K562 (cell line): ENCODE measurements around the gene MIDN. TPM values are rescaled to one million over a fixed set of nuclear protein-coding genes. Genes with fewer than 3 reads are reported as not detected.

Source experiments
- ATAC-seq: fragments of 200-7000 bp; cut with Tn5 transposase; 3 replicates; pipeline ENCODE4 v1.9.1; 2020; ENCODE audit warnings: moderate library complexity
- BruUV-seq: library from RNA; stranded (reverse); fragments of 400-500 nt; replicated peaks from 2 replicates; lab custom pipeline; 2021; lab: Mats Ljungman, UMichigan
- CTCF ChIA-PET: fragments of 300-600 bp; formaldehyde crosslinking; extraction: SDS; loops from one replicate; lab custom pipeline; 2021; ENCODE audit warnings: low intra/inter-chr PET ratio; lab: Yijun Ruan, JAX
- POLR2A ChIA-PET: fragments of 300-600, 350-650 bp; sonication (Branson Sonifier 250); formaldehyde crosslinking; extraction: SDS; loops from one replicate; lab custom pipeline; 2021; ENCODE audit warnings: antibody characterized with exemption, inconsistent platforms; lab: Yijun Ruan, JAX
- DNase-seq, 4 experiments: peaks; one replicate each; pipeline versions ENCODE4 v3.0.0 to v3.0.0-alpha.2; 2011 to 2018; ENCODE audit warnings: low spot score in 3 of 4, mixed read lengths in 3 of 4; ENCODE audit errors: extremely low read depth in 1 of 4
- FAIRE-seq: peaks from 2 replicates; lab custom pipeline; 2011; peaks lifted over from hg19 to GRCh38; lab: Jason Lieb, UNC
- H2AFZ ChIP-seq: 2 replicates; pipeline ENCODE4 v1.6.0; 2011; ENCODE audit warnings: low read depth, low read length, control low read depth, inconsistent platforms
- H3K27ac ChIP-seq: fragments of 200-600 bp; 3 replicates; pipeline ENCODE4 v1.8.0; 2011; ENCODE audit warnings: low read depth, mild to moderate bottlenecking, control low read depth, inconsistent platforms, low read length, moderate library complexity, mixed read lengths; ENCODE audit errors: extremely low read depth
- H3K27me3 ChIP-seq, 2 experiments: fragments of 300-600 bp in 1 of 2; 2 replicates in 1 of 2; 3 replicates in 1 of 2; pipeline versions ENCODE4 v1.6.0 to v1.8.0; 2011; ENCODE audit warnings: inconsistent platforms in 2 of 2, low read length in 2 of 2, mild to moderate bottlenecking in 1 of 2, mixed read lengths in 1 of 2, moderate library complexity in 1 of 2; ENCODE audit not compliant: control insufficient read depth in 2 of 2, insufficient read depth in 2 of 2
- H3K36me3 ChIP-seq: fragments of 300-600 bp; 3 replicates; pipeline ENCODE4 v1.8.0; 2011; ENCODE audit warnings: mild to moderate bottlenecking, low read length, inconsistent platforms; ENCODE audit not compliant: control insufficient read depth, insufficient read depth
- H3K4me1 ChIP-seq, 2 experiments: fragments of 200-600 bp in 1 of 2; replicated peaks in 1 of 2; 2 replicates in 1 of 2; 3 replicates in 1 of 2; pipeline versions ENCODE4 v1.5.1 to v1.8.0; 2011; ENCODE audit warnings: inconsistent platforms in 2 of 2, low read length in 2 of 2, mild to moderate bottlenecking in 1 of 2, mixed read lengths in 1 of 2, moderate library complexity in 1 of 2; ENCODE audit not compliant: control insufficient read depth in 2 of 2, insufficient read depth in 2 of 2
- H3K4me2 ChIP-seq: 2 replicates; pipeline ENCODE4 v1.6.1; 2011; ENCODE audit warnings: low read length, control low read depth, inconsistent platforms, mixed read lengths; ENCODE audit not compliant: insufficient read depth
- H3K4me3 ChIP-seq: fragments of 200-600 bp; sonication (generic), shearing (Covaris generic); 2 replicates; pipeline ENCODE4 v1.5.1; 2016; ENCODE audit warnings: control low read depth, inconsistent platforms
- H3K79me2 ChIP-seq: fragments of 200-600 bp; 3 replicates; pipeline ENCODE4 v1.8.0; 2011; ENCODE audit warnings: low read length, inconsistent platforms; ENCODE audit not compliant: control insufficient read depth, insufficient read depth
- H3K9ac ChIP-seq, 2 experiments: 2 replicates each; pipeline versions ENCODE4 v1.6.0 to v1.6.1; 2011; ENCODE audit warnings: low read depth in 2 of 2, low read length in 2 of 2, control low read depth in 1 of 2, inconsistent platforms in 1 of 2, mild to moderate bottlenecking in 1 of 2, mixed read lengths in 1 of 2; ENCODE audit not compliant: insufficient read depth in 1 of 2
- H3K9me1 ChIP-seq: one replicate; pipeline ENCODE4 v1.6.0; 2011; ENCODE audit warnings: inconsistent platforms, mild to moderate bottlenecking, low read length, moderate library complexity; ENCODE audit not compliant: control insufficient read depth, insufficient read depth
- H3K9me3 ChIP-seq: replicated peaks from 2 replicates; pipeline ENCODE4 v1.5.1; 2011; ENCODE audit warnings: low read depth, low read length, inconsistent platforms; ENCODE audit not compliant: control insufficient read depth, insufficient read depth
- H4K20me1 ChIP-seq: replicated peaks from 2 replicates; pipeline ENCODE4 v1.6.1; 2011; ENCODE audit warnings: low read length, inconsistent platforms, mixed read lengths; ENCODE audit not compliant: control insufficient read depth, insufficient read depth
- CBFA2T2 ChIP-seq: fragments of 450-650 bp; conservative IDR thresholded peaks from 2 replicates; pipeline ENCODE4 v1.6.1; 2017; ENCODE audit warnings: mild to moderate bottlenecking
- KLF13 ChIP-seq: fragments of 450-650 bp; IDR thresholded peaks from 2 replicates; pipeline ENCODE4 v1.6.1; 2016; ENCODE audit warnings: missing genetic modification characterization, low read depth, mild to moderate bottlenecking, missing compliant biosample characterization, moderate library complexity, borderline replicate concordance
- SP2 ChIP-seq: IDR thresholded peaks from 2 replicates; pipeline ENCODE4 v1.6.1; 2011; ENCODE audit warnings: mild to moderate bottlenecking, low read depth, low read length, moderate library complexity; ENCODE audit not compliant: poor library complexity, severe bottlenecking; ENCODE audit errors: extremely low read depth
- STAT5A ChIP-seq: IDR thresholded peaks from 2 replicates; pipeline ENCODE4 v1.6.1; 2012; ENCODE audit warnings: low read length, inconsistent platforms, borderline replicate concordance
- USF1 ChIP-seq: sonication (generic); formaldehyde crosslinking; IDR thresholded peaks from 2 replicates; pipeline ENCODE4 v1.9.0; 2022; ENCODE audit warnings: mild to moderate bottlenecking, missing genetic modification reagents
- YY1 ChIP-seq, 3 experiments: IDR thresholded peaks; 2 replicates each; pipeline ENCODE4 v1.6.1; 2011; ENCODE audit warnings: low read length in 2 of 3, mild to moderate bottlenecking in 2 of 3, moderate library complexity in 2 of 3, borderline replicate concordance in 1 of 3, control low read depth in 1 of 3, low read depth in 1 of 3; ENCODE audit not compliant: insufficient read depth in 3 of 3, insufficient replicate concordance in 2 of 3, control insufficient read depth in 1 of 3, insufficient read length in 1 of 3; ENCODE audit errors: extremely low read depth in 1 of 3
- ZNF121 ChIP-seq: sonication (generic); formaldehyde crosslinking; conservative IDR thresholded peaks from 2 replicates; pipeline ENCODE4 v1.8.0; 2022; ENCODE audit warnings: missing genetic modification reagents
- ZNF175 ChIP-seq: fragments of 200-800 bp; sonication (Bioruptor generic); IDR thresholded peaks from 2 replicates; pipeline ENCODE4 v1.6.1; 2016; ENCODE audit warnings: low read depth, mild to moderate bottlenecking, missing genetic modification characterization, missing compliant biosample characterization
- ZNF263 ChIP-seq: sonication (generic); formaldehyde crosslinking; IDR thresholded peaks from 2 replicates; pipeline ENCODE4 v1.8.0; 2022; ENCODE audit warnings: mild to moderate bottlenecking, missing genetic modification reagents, borderline replicate concordance
- WGBS: fragments of 100-300 bp; shearing (Covaris generic); methylation state at CpG from one replicate; pipeline ENCODE4 v1.1.6; 2016; ENCODE audit warnings: low coverage, mixed read lengths; ENCODE audit not compliant: insufficient coverage; ENCODE audit errors: missing lambda C conversion rate; 5-methylcytosine and 5-hydroxymethylcytosine counted together
- in situ Hi-C: fragments of 300-500 bp; cut with MboI; formaldehyde crosslinking; loops from 4 replicates; pipeline ENCODE4 v1.15.0; 2018; ENCODE audit warnings: inconsistent platforms, mixed read lengths
- intact Hi-C: fragments of 100-400 bp; cut with micrococcal nuclease; formaldehyde crosslinking; loops from 2 replicates; pipeline ENCODE4 v1.14.2; 2022
- polyA plus RNA-seq, 8 experiments: library from polyadenylated mRNA; depleted of rRNA in 4 of 8; stranded (reverse) in 5 of 8; unstranded in 3 of 8; fragments of >200 nt; fragmentation: Nextera tagmentation in 2 of 8; fragmentation: Illumina TruSeq in 1 of 8; extraction: Ambion mirVana in 2 of 8; extraction: Trizol in 1 of 8; gene quantifications; 2 replicates each; pipeline versions ENCODE4 v1.2.1 to v1.2.3, GENCODE V29; 2011 to 2014; ENCODE audit warnings: inconsistent platforms in 1 of 8, missing spikeins in 1 of 8
- total RNA-seq, 7 experiments: library from RNA; depleted of rRNA in 6 of 7; stranded (reverse); fragments of >200 nt in 6 of 7; fragmentation: Illumina TruSeq in 2 of 7; extraction: Trizol in 2 of 7; gene quantifications; 2 replicates each; pipeline versions ENCODE4 v1.2.1 to v1.2.3, GENCODE V29; 2011 to 2021; ENCODE audit warnings: low replicate concordance in 1 of 7
- TF ChIP-seq, protein P1 (sequence below): fragments of 450-650 bp; IDR thresholded peaks from 2 replicates; pipeline ENCODE4 v1.6.1; 2016; ENCODE audit warnings: low read depth

Gene MIDN
- total and polyA plus RNA-seq, 9 of the 15 experiments (the other 6 are each of a cell fraction or from before 2014, with no cell fraction given): 0.17 to 120 (median 10.1) TPM

GRCh38 chr19:1287354-1288225 is 39.2 kb downstream of the MIDN start:
- WGBS: 12% methylated on average over 21 of the region's 55 CpGs
- FAIRE-seq: no peak
- Histone ChIP-seq H3K9me3 (no peaks in the 10 kb centered on the region), H4K20me1 (peaks cover 14% of the 10 kb centered on the region), H3K4me2 (no peak overlapping the region), H3K79me2 (no peaks in the 10 kb centered on the region), H3K36me3 (no peaks in the 10 kb centered on the region), H3K9me1 (no peaks in the 10 kb centered on the region), H2AFZ (no peak overlapping the region), H3K27me3 (peaks cover 38 to 71% of the 10 kb centered on the region in 2 experiments; a peak in 4 of 5 replicates), H3K4me3 (no peak overlapping the region), H3K4me1 (peaks cover 0 to 92% of the 10 kb centered on the region in 2 experiments; a peak in 2 of 5 replicates), H3K27ac (no peak overlapping the region), H3K9ac (peak overlapping the region in 1 of 2 experiments; percentile 64; a peak in 2 of 4 replicates)
- in situ Hi-C loops (no loop called here), intact Hi-C loops (no loop called here)
- no TSS peak for BruUV-seq
- ChIA-PET CTCF (interaction anchor here (0.6 kb wide), 1 partner anchor 72 kb away, joined by 4 read pairs; no protein-coding TSS in a partner anchor), POLR2A (interaction anchor here (0.5 to 0.6 kb wide), 2 partner anchors 18 to 28 kb away, joined by 3 read pairs; partner anchors contain the start of gene CIRBP)
- peak; percentile 32 for ATAC-seq
- no peak for DNase-seq
- TF ChIP-seq, protein P1, sequence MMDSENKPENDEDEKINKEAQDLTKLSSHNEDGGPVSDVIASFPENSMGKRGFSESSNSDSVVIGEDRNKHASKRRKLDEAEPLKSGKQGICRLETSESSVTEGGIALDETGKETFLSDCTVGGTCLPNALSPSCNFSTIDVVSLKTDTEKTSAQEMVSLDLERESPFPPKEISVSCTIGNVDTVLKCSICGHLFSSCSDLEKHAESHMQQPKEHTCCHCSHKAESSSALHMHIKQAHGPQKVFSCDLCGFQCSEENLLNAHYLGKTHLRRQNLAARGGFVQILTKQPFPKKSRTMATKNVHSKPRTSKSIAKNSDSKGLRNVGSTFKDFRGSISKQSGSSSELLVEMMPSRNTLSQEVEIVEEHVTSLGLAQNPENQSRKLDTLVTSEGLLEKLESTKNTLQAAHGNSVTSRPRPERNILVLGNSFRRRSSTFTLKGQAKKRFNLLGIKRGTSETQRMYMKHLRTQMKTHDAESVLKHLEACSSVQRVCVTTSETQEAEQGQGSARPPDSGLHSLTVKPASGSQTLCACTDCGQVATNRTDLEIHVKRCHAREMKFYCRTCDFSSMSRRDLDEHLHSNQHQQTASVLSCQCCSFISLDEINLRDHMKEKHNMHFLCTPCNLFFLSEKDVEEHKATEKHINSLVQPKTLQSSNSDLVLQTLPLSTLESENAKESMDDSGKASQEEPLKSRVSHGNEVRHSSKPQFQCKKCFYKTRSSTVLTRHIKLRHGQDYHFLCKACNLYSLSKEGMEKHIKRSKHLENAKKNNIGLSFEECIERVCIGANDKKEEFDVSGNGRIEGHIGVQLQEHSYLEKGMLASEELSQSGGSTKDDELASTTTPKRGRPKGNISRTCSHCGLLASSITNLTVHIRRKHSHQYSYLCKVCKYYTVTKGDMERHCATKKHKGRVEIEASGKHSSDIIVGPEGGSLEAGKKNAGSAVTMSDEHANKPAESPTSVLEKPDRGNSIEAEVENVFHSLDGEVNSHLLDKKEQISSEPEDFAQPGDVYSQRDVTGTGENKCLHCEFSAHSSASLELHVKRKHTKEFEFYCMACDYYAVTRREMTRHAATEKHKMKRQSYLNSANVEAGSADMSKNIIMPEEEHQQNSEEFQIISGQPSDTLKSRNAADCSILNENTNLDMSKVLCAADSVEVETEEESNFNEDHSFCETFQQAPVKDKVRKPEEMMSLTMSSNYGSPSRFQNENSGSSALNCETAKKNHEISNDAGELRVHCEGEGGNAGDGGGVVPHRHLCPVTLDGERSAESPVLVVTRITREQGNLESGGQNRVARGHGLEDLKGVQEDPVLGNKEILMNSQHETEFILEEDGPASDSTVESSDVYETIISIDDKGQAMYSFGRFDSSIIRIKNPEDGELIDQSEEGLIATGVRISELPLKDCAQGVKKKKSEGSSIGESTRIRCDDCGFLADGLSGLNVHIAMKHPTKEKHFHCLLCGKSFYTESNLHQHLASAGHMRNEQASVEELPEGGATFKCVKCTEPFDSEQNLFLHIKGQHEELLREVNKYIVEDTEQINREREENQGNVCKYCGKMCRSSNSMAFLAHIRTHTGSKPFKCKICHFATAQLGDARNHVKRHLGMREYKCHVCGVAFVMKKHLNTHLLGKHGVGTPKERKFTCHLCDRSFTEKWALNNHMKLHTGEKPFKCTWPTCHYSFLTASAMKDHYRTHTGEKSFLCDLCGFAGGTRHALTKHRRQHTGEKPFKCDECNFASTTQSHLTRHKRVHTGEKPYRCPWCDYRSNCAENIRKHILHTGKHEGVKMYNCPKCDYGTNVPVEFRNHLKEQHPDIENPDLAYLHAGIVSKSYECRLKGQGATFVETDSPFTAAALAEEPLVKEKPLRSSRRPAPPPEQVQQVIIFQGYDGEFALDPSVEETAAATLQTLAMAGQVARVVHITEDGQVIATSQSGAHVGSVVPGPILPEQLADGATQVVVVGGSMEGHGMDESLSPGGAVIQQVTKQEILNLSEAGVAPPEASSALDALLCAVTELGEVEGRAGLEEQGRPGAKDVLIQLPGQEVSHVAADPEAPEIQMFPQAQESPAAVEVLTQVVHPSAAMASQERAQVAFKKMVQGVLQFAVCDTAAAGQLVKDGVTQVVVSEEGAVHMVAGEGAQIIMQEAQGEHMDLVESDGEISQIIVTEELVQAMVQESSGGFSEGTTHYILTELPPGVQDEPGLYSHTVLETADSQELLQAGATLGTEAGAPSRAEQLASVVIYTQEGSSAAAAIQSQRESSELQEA: no peak
- TF ChIP-seq SP2 (no peak), ZNF175 (CRISPR knock-in tag) (no peak), ZNF121 (CRISPR knock-in tag) (no peak), STAT5A (no peak), USF1 (peak; percentile 25; the same call in 1 of the 2 replicates), KLF13 (tag) (no peak), YY1 (IDR thresholded peaks at IDR 0.05; ENCODE audit: borderline replicate concordance in 1 of 3, control insufficient read depth in 1 of 3, extremely low read depth in 1 of 3, insufficient read depth in 3 of 3, insufficient read length in 1 of 3, insufficient replicate concordance in 2 of 3, low read depth in 1 of 3, low read length in 2 of 3) (no peak), ZNF263 (0 out of 2 replicates have a peak, but pooled peaks have one; percentile 5), CBFA2T2 (no peak)
